Left forelimb (tissue), 1 donor: ENCODE data around the gene DCAF7.

Experiments
- DNase-seq: peaks from one replicate; pipeline ENCODE4 v3.0.0-alpha.2; 2018; ENCODE audit warnings: low spot score

Gene DCAF7

GRCh38 chr17:63629627-63630026, 79.3 kb downstream of the DCAF7 start:
- DNase-seq, result no peak

GRCh38 chr17:63631062-63631461, 80.8 kb downstream of the DCAF7 start:
- no peak for DNase-seq

GRCh38 chr17:63631626-63632025, 81.3 kb downstream of the DCAF7 start:
- no peak for DNase-seq

GRCh38 chr17:63633742-63634141, 83.5 kb downstream of the DCAF7 start:
- no peak for DNase-seq

GRCh38 chr17:63634163-63634562, 83.9 kb downstream of the DCAF7 start:
- DNase-seq, result no peak

GRCh38 chr17:63634816-63635215, 84.5 kb downstream of the DCAF7 start:
- no peak for DNase-seq

GRCh38 chr17:63635290-63635689, 85.0 kb downstream of the DCAF7 start:
- no peak for DNase-seq

GRCh38 chr17:63635787-63636186, 85.5 kb downstream of the DCAF7 start:
- DNase-seq, result no peak

GRCh38 chr17:63639125-63639524, 88.8 kb downstream of the DCAF7 start:
- DNase-seq, result no peak

- no peak for DNase-seq
These were observed 89.8 kb downstream of the DCAF7 start for GRCh38 chr17:63640038-63640437.

GRCh38 chr17:63641692-63642448, 91.6 kb downstream of the DCAF7 start:
- DNase-seq, result no peak
